NCI-H1105 treated with DMSO at 0.1 percent for 48 hours (cell line): ENCODE data around the gene SSR3.
A peak's percentile ranks its signal among the peaks of the same experiment; 100 is the strongest.
"Not testable (repeated sequence)": the region's sequence is repeated elsewhere in the genome, so short reads cannot be mapped to it uniquely, and the experiment has no call there.

Experiments used
- DNase-seq: peaks from one replicate; lab custom pipeline; 2025; lab: John Stamatoyannopoulos, UW

The SSR3 gene

GRCh38 chr3:156554842-156555687 lies at the start of gene SSR3:
Gene SSR3 (minus strand): TSS chr3:156555117. CDS start chr3:156555089, 28 bp downstream.
- DNase-seq = peak; percentile 100

GRCh38 chr3:156604064-156604641 lies 49.2 kb upstream of the SSR3 start:
- DNase-seq = no peak

- no peak for DNase-seq
Measured at GRCh38 chr3:156603379-156604017, 48.6 kb upstream of the SSR3 start.

GRCh38 chr3:156602424-156602823 lies 47.5 kb upstream of the SSR3 start:
- DNase-seq = no peak

GRCh38 chr3:156601497-156601896 lies 46.6 kb upstream of the SSR3 start:
- no peak for DNase-seq

- DNase-seq = no peak
Measured at GRCh38 chr3:156600834-156601233, 45.9 kb upstream of the SSR3 start.

GRCh38 chr3:156599089-156599874 lies 44.4 kb upstream of the SSR3 start:
- no peak for DNase-seq

GRCh38 chr3:156598413-156598812 lies 43.5 kb upstream of the SSR3 start:
- no peak for DNase-seq

GRCh38 chr3:156594219-156594683 lies 39.3 kb upstream of the SSR3 start:
- no peak for DNase-seq

- DNase-seq = no peak
Measured at GRCh38 chr3:156593814-156594213, 38.9 kb upstream of the SSR3 start.

- DNase-seq = not testable (repeated sequence)
Measured at GRCh38 chr3:156589806-156590205, 34.9 kb upstream of the SSR3 start.

GRCh38 chr3:156587760-156588069 lies 32.8 kb upstream of the SSR3 start:
- DNase-seq = no peak

- DNase-seq = no peak
Measured at GRCh38 chr3:156586905-156587759, 32.2 kb upstream of the SSR3 start.

- DNase-seq = no peak
Measured at GRCh38 chr3:156583469-156583868, 28.6 kb upstream of the SSR3 start.

- no peak for DNase-seq
Measured at GRCh38 chr3:156582532-156583183, 27.7 kb upstream of the SSR3 start.

- DNase-seq = no peak
Measured at GRCh38 chr3:156581954-156582353, 27.0 kb upstream of the SSR3 start.

- DNase-seq = no peak
Measured at GRCh38 chr3:156581033-156581432, 26.1 kb upstream of the SSR3 start.

GRCh38 chr3:156579427-156579851 lies 24.5 kb upstream of the SSR3 start:
- no peak for DNase-seq

- DNase-seq = no peak
Measured at GRCh38 chr3:156577736-156578135, 22.8 kb upstream of the SSR3 start.

- no peak for DNase-seq
Measured at GRCh38 chr3:156576651-156577348, 21.9 kb upstream of the SSR3 start.
